Stimulated activated CD8-positive, alpha-beta memory T cell treated with anti-CD3 and anti-CD28 coated beads, Interleukin-15, amount 100 ng/mL, for 1 hour (primary cell): ENCODE measurements around the gene GCSH.

Experiments
- DNase-seq: peaks from one replicate; pipeline ENCODE4 v3.0.0-alpha.2; 2020; ENCODE audit warnings: low read depth

Gene GCSH

DNA sequence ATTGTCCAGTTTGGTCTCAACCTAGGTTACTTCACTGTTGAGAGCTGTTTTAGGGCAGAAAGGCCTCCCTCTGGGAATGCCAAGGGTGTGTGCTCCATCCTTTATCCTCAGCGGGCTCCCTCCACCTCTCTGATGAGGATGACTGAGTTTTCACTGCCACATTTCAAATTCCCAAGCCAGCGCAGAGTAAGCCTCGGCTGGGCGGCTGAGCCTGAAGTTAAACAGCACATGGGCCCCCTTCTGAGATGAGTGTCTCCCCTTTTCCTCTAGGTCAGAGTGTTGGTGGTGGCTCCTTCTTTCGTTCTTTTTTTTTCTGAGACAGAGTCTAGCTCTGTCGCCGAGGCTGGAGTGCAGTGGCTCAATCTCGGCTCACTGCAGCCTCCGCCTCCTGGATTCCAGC, 5.5 kb upstream of the GCSH start:
- no peak for DNase-seq

DNA sequence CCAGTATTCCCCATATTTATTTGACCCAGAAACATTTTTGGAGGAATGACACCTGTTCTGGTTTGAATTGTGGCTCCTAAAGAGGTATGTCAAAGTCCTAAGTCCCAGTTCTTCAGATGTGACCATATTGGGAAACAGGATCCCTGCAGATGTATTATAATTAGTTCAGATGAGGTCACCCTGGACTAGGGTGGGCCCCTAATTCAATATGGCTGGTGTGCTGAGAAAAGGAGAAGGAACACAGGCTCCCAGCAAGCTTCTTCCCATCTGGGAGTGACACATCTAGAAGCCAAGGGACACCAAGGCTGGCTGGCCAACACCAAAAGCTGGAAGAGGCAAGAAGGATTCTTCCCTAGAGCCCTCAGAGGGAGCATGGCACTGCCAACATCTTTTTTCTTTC, 3.8 kb upstream of the GCSH start:
- no peak for DNase-seq

DNA sequence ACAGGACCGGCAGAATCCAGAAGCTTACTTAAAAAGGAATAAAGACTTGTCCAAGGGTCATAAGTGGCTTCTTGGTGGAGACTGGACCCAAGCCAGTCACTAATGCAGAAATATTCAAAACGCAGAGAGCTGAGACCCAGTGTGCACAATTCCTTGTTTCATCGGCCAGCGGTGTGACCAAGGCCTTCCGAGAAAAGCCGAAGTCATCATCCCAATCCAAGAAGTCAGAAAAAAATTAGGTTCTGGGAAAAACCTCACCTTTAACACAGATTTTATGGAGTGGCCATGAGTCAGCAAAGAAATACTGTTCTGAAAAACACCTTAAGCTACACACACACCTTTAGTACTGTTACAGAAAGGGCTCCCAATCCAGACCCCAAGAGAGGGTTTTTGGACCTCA, 1.0 kb upstream of the GCSH start:
- DNase-seq: no peak

DNA sequence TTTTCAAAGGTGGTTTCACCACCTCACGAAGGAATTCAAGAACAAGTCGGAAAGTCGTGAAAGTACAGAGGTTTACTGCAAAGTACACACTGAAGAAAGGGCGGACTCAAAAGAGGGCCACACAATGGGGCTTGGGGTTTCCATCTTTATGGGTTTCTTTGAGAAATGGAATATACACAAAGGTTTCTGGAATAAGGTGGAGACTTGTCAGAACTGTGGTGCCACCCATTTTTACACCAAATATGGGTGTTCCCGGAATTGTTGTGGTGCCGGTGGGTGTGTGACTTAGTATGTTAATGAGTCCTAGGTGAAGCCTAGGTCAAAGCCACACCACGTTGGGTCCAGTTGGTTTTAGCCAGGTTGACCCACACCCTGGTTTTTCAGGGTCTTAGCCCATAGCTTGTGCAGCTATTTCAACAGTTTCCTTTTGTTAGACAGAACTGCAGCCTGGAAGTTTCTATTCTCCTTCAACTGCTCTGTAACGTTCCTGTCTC, 567 bp upstream of the GCSH start:
- no peak for DNase-seq

DNA sequence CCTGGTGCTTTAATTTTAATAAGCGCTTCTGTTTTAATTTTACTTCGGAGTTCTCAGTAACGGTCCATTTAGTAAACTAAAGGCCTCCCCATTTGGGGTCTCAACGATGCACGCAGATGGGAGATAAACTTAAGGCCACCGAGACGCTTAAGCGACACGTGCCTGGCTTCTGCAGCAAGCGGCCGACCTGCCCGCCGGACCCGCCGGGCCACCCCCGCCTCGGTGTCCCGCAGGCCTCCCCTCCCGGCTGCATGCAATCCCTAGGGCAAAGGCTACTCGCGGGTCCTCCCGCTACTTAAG, 592 bp downstream of the GCSH start:
- no peak for DNase-seq

DNA sequence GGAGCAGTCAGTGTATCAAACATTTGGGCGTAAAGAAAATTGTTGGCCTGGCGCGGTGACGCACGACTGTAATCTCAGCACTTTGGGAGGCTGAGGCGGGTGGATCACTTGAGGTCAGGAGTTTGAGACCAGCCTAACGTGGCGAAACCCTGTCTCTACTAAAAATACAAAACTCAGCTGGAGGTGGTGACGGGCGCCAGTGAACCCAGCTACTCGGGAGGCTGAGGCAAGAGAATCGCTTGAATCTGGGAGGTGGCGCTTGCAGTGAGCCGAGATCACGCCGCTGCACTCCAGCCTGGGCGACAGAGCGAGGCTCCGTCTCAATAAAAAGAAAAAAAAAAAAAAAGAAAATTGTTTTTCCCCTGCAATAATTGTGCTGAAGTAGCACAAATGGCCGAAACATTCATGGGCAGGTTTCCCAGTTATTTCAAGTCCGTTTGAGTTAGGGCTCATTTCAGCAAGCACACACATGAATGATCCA, 1.4 kb downstream of the GCSH start:
- DNase-seq: no peak

DNA sequence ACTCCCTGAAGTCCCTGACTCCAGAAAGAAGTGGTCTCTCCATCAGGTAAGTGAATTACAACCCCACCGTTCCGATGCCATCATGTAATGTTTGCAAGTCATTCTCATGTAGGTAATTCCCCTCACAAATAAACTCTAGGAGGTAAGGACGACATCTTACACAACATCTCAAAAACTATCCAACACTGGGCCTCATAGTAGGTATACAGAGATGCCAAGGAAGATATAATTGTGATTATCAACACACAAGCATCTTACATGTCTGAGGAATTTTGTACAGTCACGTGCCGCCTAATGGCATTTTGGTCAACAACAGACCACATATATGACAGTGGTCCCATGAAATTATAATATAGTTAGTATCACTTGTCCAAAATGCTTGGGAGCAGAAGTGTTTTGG, 7.4 kb downstream of the GCSH start:
- DNase-seq: no peak

DNA sequence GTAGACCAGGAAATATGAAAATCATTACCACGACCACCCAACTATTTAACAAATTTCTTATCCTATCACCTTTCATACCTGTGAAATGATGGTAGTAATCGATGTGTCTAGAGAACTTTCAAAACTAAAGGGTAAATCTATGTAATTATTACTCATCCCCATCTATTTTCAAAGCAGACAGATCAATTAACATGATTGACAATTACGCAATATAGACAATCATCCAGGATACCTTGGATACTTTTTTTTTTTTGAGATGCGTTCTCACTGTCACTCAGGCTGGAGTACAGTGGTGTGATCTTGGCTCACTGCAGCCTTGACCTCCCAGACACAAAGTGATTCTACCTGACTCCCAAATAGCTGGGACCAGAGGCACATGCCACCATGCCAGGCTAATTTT, 15.2 kb downstream of the GCSH start:
- DNase-seq: no peak

DNA sequence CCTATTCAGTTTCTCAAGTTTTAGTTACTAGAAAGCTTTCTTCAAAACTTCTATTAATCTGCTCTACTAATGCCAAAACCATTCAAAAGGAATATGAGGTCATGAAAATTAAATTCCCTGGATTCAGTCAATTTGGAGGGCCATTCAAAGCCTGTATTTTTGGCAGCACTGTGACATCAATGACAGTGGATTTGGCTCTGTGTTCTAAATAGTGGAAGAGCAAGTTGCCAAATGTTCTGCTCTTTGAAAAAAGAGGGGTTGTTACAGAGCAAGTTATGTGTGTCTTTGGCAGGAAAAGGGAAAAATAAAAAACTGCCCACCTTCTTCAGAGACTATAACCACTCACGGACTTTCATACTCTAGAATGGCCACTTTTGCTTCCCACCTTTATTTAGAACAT, 16.0 kb downstream of the GCSH start:
- no peak for DNase-seq

DNA sequence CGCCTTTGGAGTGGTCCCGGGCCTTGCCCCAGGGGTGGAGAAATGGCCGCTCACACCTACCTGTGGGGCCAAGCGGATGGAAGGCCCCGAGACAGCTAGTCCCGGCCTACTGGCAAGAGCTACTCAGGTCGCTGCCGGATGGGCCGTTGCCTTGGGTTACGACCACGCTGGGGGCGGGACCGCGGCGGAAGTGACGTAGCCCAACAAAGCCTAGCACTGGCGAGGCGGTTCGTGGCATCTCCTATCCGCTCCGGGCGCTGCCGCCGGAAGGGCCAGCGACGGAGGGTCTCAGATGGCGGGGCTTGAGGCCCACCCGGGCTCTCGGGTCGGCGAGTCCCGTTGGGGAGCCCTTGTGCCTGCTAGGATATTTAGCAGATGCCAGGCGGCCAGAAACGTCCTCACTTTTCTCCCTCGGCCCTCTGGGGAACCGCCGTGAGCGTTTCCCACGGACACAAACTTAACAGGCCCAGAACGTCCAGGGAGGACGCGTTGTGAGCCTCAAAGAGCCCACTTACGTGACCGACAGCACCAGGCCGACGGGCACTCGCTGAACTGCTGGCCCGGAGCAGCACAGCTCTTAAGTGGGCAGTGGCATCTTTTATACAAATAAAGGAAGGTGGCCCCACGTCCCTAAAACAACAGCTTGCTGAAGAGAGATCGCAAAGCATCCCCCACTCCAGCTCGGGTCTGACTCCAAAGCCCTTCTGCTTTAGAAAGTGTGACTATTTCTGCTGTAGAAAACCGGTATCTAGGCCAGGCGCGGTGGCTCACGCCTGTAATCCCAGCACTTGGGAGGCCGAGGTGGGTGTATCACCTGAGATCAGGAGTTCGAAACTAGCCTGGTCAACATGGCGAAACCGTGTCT, 18.9 kb downstream of the GCSH start, which contains the start of gene C16orf46:
Gene C16orf46 (minus strand): TSS at position 163 of the 865 bp plus-strand sequence. CDS start 13,283 bp downstream, outside the sequence.
- DNase-seq: peak; percentile 98

DNA sequence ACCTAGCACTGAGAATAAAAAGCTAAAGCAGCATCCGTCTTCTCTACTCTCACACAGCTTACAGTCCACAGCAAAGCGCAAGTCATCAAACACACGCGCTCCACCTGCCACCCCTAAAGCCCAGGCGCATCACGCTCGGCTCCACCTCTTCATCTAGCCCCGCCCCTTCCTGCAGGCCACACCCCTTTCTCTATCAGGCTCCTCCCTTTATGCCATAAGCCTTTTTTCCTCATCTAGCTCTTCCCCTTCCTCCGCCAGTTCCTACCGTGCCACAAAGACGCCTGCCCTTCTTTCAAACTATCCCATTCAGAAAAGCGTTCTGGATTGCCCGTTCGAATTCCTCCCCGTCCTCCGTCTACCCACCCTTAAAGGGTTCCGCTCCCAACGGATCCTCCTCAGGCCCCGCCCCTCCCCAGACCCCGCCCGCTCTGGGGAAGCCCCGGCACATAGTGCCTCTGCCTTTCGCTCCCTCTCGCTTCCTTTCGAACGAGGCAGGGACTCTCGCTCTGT, 19.6 kb downstream of the GCSH start:
- DNase-seq: peak; percentile 94

DNA sequence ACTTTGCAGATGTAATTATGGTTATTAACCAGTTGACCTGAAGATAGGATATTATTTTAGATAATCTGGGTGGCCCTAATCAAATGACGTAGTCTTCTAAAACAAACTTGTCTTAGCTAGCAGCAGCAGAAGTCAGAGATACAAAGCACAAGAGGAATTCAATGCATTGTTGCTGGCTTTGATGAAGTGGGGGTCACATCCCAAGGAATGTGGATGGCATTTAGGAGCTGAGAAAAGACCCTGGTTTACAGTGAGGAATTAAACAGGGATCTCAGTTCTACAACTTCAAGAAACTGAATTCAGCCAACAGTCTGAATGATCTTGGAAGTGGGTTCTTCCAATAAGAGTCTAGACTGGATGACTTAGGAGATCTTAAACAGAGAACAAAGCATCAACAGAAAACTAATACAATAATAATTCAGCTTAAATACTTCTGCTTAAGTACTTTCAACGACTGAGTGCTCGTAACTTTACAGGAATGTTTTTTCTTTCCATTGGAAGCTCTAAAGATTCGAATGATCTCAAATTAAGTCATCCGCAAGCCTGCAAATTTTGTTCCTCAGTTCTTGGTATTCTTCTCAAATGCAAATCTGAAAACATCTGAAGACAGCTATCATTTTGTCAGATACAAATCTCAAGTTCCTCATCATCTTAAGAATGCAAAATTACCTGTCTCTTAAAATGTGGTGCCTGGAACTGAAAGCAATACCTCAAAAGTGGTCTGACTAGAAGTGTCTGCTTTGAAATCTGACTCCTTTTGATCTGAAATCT, 22.4 kb downstream of the GCSH start:
- DNase-seq: no peak

DNA sequence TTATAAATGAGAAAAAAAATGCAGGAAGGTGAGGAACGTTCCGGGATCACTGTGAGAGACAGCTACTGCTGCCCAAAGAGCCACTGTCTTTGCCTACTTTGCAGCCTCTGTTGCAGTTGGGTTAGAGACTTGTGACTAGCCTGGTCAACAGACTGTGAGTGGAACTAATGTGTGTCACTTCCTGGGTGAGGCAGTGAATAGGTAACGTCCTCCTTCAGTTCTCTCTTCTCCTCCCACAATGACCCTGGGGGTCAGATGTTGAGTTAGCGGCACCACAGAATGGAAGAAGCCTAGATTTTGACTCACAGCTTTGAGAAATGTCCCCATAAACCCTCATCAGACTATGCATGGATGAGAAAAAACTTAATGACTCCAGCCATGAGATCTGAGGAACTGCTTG, 24.4 kb downstream of the GCSH start:
- DNase-seq: no peak

DNA sequence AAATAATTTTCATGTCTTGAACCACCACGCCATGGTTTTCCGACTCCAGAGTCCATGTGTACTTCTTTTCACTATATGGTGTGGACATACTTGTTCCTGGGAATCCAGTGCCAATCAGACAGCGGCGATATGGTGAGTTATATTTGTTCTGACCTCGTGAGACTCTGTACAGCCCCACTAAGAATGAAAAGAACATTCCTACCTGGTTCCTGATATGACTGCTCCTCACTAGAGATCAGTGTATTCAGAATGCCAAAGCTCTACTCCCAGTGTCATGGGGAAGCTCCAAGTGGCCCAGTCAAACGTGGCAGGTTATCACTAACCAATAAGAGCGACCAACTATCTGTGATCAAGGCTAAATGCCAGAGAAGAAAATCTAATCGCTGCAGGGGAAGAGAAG, 25.2 kb downstream of the GCSH start:
- DNase-seq: no peak

DNA sequence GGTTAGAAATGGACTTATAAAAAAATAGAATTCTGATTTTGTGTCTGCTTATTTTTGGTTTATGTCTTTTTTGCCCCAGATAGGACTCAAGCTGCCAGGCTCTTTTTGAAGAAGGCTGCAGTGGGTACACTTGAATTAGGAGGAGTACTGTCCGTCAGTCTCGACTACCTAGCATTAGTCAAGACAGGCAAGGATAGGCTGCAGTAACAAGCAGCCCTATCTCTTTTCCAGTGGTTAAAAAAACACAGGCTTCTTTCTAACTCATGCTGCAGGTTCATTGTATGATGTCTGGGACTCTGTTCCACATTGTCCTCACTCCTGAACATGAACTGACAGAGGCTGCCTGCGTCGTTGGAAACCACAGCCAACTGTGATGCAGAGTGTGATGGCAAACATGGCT, 27.1 kb downstream of the GCSH start:
- no peak for DNase-seq

DNA sequence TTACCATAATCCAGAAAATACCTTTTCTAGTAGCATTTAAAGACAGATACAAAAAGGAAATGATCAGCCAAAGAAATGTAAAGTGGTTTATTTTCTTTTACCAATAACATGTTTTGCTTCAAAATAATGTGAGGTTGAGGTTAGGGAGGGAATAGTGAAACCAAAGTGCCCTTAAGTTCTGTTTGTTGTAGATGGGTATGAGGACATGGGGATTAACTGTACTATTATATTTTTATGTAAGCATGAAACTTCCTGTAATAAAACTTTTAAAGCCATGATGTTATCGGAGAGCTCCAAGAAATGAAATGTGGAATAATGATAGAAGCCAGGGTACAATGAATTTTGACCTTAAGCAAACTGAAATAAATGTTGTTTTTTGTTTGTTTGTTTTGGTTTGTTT, 29.0 kb downstream of the GCSH start:
- no peak for DNase-seq

DNA sequence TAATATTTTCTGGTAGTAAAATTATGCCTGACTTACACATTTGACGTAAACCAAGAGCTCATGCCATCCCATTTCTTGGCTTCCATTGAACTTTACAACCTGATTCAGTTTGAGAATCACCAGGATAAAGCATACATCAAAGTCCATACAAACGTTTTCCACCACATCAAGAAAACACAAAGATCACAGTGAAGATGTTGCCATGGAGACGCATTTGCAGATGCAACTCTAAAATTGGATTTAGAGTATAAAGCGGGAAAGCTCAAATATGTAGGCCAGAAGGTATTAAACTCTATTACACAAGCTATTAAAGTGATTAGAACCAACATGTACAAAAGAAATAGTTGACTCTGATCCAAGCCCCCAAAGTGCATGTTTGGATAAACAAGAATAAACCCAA, 29.5 kb downstream of the GCSH start:
- DNase-seq: no peak

DNA sequence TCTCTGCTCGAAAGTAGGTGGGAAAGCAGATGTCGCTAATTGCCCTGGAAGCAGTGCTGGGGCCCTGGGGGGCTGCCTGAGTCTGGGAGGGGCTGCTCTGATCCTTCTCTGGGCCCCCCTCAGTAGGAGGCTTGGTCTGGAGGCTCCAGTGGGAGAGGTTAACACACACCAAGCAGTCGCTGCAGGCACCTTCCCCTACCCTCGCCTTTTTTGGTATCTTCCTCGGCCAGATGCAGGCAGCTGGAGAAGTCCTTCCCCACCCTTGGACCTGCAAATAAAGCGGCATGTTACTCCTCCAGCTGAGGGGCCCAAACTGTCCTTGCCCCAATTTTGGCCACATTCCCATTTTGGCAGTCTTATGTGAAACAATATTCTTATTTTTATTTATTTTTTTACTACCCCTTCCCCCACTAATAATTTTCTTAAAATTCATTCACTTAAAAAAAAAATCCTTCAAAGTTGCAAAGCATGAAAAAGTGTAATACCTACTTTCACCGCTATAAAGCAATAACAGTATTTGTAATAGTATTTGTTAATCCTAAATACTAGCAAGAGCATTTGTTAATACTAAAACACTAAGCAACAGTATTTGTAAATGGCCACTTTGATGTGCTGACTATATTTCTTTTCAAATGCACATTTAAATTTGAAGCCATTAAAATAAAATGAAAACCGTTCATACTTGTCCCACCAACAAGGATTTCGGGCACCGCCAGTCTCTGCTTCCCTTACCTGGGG, 34.2 kb downstream of the GCSH start:
- no peak for DNase-seq

DNA sequence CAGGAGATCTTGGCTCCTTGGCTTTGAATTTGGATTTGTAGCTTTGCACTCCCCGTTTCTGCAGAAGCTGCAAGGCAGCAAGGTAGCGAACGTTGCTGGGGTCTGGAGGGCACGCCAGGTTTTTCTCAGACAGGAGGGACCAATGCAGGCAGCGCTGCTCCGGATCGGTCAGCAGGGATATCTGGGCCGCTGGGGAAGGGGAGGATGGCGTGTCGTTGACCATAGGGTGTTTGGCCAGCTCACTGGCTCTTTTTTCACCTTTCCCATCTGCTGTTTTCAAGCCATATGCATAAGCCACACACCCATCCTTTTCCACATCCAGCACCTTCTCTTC, 34.9 kb downstream of the GCSH start:
- DNase-seq: no peak

DNA sequence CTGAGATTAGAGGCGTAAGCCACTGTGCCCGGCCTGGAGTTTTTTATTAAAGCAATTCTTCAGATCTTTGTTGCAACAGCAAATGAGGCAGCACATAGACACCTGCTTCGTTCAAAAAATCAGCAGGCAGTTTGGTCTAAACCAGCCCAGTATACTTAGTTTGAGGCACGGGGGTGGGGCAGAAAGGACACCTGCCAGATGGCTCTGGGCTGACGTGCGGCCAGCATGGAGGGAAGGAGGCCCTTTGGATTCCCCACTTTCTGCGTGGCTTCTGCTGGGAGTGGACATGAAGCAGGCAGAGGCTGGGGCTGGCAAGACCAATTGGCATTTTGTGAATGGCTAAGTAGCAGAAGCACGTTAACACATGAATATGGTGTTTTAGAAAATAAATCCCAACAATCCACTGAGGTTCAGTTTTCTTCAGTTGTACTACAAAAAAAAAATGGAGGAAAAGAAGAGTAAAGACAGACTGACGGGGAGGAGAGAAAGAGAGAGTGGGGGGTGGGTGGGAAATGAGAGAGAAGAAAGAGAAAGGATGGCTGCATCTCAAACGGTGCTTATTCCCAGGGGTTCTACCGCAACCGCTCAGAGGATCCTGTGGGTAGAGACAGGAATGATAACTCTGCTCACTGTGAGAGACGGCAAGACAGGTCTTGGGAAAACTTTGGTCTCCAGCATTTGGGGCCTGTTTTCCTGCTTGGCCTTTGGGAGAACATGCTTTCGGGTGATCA, 35.5 kb downstream of the GCSH start:
- no peak for DNase-seq

DNA sequence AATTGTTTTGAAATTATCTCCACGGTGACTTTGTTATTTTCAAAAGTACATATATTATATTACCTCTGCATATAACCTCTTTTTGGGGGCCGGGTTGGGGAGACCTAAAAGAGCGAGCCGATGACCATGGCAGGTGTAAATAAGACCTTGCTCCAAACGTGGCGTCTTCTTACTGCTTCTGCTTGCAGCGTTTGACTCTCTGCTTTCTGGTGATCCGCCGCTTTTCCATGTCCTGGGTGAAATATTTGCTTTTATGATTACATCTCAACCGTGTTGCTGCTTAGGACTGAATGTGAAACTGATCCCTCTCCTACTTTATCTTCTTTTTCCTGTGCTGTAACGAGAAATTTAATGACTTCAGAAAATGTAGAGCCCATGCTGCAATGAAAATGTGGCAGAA, 42.4 kb downstream of the GCSH start:
- no peak for DNase-seq

DNA sequence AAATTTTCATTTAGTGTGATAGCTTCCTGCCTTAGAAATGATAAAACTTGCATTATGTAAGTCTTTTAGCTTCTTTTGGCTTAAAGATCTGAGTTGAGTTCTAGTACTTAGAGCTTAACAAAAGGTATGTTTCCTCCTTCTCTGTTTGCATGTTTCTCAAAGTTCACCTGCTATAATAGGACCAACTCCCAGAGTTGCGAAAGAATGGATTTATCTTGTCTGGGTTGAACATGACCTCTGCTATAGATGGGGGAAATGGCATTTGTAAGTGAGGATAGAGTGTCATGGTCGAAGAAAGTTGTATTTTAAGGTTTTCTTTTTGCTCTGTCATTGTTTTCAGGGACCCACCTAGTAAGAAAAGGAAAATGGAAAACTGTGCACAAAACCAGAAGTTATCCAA, 53.4 kb downstream of the GCSH start:
- DNase-seq: no peak
